PC-3 (cell line): ENCODE results near the gene IFNL1. TPM values are rescaled to one million over a fixed set of nuclear protein-coding genes. Genes with fewer than 3 reads are reported as not detected.
"Not testable (repeated sequence)": the region's sequence is repeated elsewhere in the genome, so short reads cannot be mapped to it uniquely, and the experiment has no call there.

Source experiments
- ATAC-seq: fragments of 200-7000 bp; cut with Tn5 transposase; 2 replicates; pipeline ENCODE4 v1.9.1; 2020; ENCODE audit warnings: mild to moderate bottlenecking, moderate library complexity
- BruUV-seq: library from RNA; stranded (reverse); fragments of 400-500 nt; replicated peaks from 2 replicates; lab custom pipeline; 2021; lab: Mats Ljungman, UMichigan
- CTCF ChIA-PET: fragments of 300-600 bp; sonication (Branson Sonifier 250); formaldehyde crosslinking; loops from one replicate; lab custom pipeline; 2022; ENCODE audit warnings: antibody characterized with exemption; lab: Charles Lee
- POLR2A ChIA-PET: fragments of 300-600 bp; sonication (Branson Sonifier 250); formaldehyde crosslinking; loops from one replicate; lab custom pipeline; 2022; ENCODE audit warnings: antibody characterized with exemption; ENCODE audit not compliant: unreplicated experiment; lab: Charles Lee
- DNase-seq: peaks from one replicate; pipeline ENCODE4 v3.0.0-alpha.2; 2015
- H2AFZ ChIP-seq: fragments of 300-600 bp; sonication (generic); 2 replicates; pipeline ENCODE4 v1.6.0; 2016; ENCODE audit warnings: antibody characterized with exemption, low read length
- H3F3A ChIP-seq: fragments of 300-600 bp; sonication (generic); one replicate; pipeline ENCODE4 v1.6.0; 2017; ENCODE audit warnings: antibody characterized with exemption, low read length, control low read depth, mild to moderate bottlenecking; ENCODE audit not compliant: unreplicated experiment
- H3K27ac ChIP-seq: fragments of 300-600 bp; sonication (generic); 2 replicates; pipeline ENCODE4 v1.5.1; 2016; ENCODE audit warnings: mild to moderate bottlenecking, low read length
- H3K27me3 ChIP-seq: fragments of 300-600 bp; sonication (generic); 2 replicates; pipeline ENCODE4 v1.6.1; 2016; ENCODE audit warnings: low read length, mixed read lengths
- H3K36me3 ChIP-seq: fragments of 300-600 bp; sonication (generic); 2 replicates; pipeline ENCODE4 v1.6.1; 2016; ENCODE audit warnings: low read depth, mixed run types, low read length, mixed read lengths
- H3K4me1 ChIP-seq: fragments of 300-600 bp; sonication (generic); 2 replicates; pipeline ENCODE4 v1.5.1; 2016; ENCODE audit warnings: low read length; ENCODE audit not compliant: insufficient read depth
- H3K4me2 ChIP-seq: fragments of 300-600 bp; sonication (generic); 2 replicates; pipeline ENCODE4 v1.6.0; 2016; ENCODE audit warnings: low read length
- H3K4me3 ChIP-seq: fragments of 300-600 bp; sonication (generic); 2 replicates; pipeline ENCODE4 v1.5.1; 2016; ENCODE audit warnings: mild to moderate bottlenecking, low read length, mixed read lengths
- H3K79me2 ChIP-seq: fragments of 300-600 bp; sonication (generic); 2 replicates; pipeline ENCODE4 v1.6.1; 2017; ENCODE audit warnings: low read length, mixed read lengths
- H3K9ac ChIP-seq: fragments of 300-600 bp; sonication (generic); 2 replicates; pipeline ENCODE4 v1.6.0; 2016; ENCODE audit warnings: mild to moderate bottlenecking, low read length
- H3K9me2 ChIP-seq: fragments of 300-600 bp; sonication (generic); replicated peaks from 2 replicates; pipeline ENCODE4 v1.6.1; 2016; ENCODE audit warnings: mixed run types, low read length, mixed read lengths
- H3K9me3 ChIP-seq: fragments of 300-600 bp; sonication (generic); 2 replicates; pipeline ENCODE4 v1.6.1; 2016; ENCODE audit warnings: low read length, mixed read lengths
- H4K20me1 ChIP-seq: fragments of 300-600 bp; sonication (generic); 2 replicates; pipeline ENCODE4 v1.6.1; 2016; ENCODE audit warnings: low read length, mixed read lengths
- EZH2 ChIP-seq: fragments of 300-600 bp; sonication (generic); IDR thresholded peaks from one replicate; pipeline ENCODE4 v1.6.1; 2017; ENCODE audit warnings: antibody characterized with exemption, mild to moderate bottlenecking, low read length; ENCODE audit not compliant: unreplicated experiment
- EZH2phosphoT487 ChIP-seq: fragments of 300-600 bp; sonication (generic); IDR thresholded peaks from 2 replicates; pipeline ENCODE4 v1.6.1; 2018; ENCODE audit warnings: mild to moderate bottlenecking, antibody characterized with exemption, low read length, borderline replicate concordance
- intact Hi-C: fragments of 100-400 bp; cut with micrococcal nuclease; formaldehyde crosslinking; loops from 2 replicates; pipeline ENCODE4 v1.9.0; 2023
- total RNA-seq: library from RNA; depleted of rRNA; stranded (reverse); fragments of >200 nt; gene quantifications from 2 replicates; pipeline ENCODE4 v1.2.3, GENCODE V29; 2014
- TF ChIP-seq, protein P1 (sequence below): fragments of 300-600 bp; sonication (generic); conservative IDR thresholded peaks from 2 replicates; pipeline ENCODE4 v1.5.1; 2017; ENCODE audit warnings: antibody characterized with exemption, low read depth, mild to moderate bottlenecking, low read length

The IFNL1 gene
- total RNA-seq, 1 experiment from 2014 or later = not detected

GRCh38 chr19:39339674-39340073 lies 43.5 kb downstream of the IFNL1 start:
- BruUV-seq = no TSS peak
- Histone ChIP-seq H3K9me2 (no peaks in the 10 kb centered on the region), H3K4me1 (peaks cover 12% of the 10 kb centered on the region), H3K27ac (no peak overlapping the region), H3K4me2 (no peak overlapping the region), H3F3A (no peaks in the 10 kb centered on the region), H4K20me1 (no peaks in the 10 kb centered on the region), H3K79me2 (peaks cover 25% of the 10 kb centered on the region), H3K36me3 (no peaks in the 10 kb centered on the region), H3K9ac (no peak overlapping the region), H2AFZ (no peak overlapping the region), H3K4me3 (no peak overlapping the region), H3K27me3 (no peaks in the 10 kb centered on the region), H3K9me3 (no peaks in the 10 kb centered on the region)
- ATAC-seq = no peak
- CTCF ChIA-PET = no interaction called here
- DNase-seq = no peak
- intact Hi-C loops = no loop called here
- POLR2A ChIA-PET = no interaction called here
- TF ChIP-seq EZH2 (no peak), EZH2phosphoT487 (no peak)
- TF ChIP-seq, protein P1, sequence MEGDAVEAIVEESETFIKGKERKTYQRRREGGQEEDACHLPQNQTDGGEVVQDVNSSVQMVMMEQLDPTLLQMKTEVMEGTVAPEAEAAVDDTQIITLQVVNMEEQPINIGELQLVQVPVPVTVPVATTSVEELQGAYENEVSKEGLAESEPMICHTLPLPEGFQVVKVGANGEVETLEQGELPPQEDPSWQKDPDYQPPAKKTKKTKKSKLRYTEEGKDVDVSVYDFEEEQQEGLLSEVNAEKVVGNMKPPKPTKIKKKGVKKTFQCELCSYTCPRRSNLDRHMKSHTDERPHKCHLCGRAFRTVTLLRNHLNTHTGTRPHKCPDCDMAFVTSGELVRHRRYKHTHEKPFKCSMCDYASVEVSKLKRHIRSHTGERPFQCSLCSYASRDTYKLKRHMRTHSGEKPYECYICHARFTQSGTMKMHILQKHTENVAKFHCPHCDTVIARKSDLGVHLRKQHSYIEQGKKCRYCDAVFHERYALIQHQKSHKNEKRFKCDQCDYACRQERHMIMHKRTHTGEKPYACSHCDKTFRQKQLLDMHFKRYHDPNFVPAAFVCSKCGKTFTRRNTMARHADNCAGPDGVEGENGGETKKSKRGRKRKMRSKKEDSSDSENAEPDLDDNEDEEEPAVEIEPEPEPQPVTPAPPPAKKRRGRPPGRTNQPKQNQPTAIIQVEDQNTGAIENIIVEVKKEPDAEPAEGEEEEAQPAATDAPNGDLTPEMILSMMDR = no peak

DNA sequence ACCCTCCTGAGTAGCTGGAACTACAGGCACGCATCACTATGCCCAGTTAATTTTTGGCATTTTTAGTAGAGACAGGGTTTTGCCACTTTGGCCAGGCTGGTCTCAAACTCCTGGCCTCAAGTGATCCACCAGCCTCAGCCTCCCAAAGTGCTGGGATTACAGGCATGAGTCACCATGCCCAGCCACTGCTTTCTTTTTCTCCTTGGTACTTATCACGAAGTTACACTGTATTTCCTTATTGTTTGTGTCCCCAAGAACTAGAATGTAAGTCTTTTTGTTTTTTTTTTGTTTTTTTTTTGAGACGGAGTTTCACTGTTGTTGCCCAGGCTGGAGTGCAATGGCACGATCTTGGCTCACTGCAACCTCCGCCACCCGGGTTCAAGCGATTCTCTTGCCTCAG lies 43.9 kb downstream of the IFNL1 start:
- H3F3A ChIP-seq, CTCF ChIA-PET, H3K27ac ChIP-seq, H3K27me3 ChIP-seq, H3K9ac ChIP-seq, H3K9me2 ChIP-seq, H3K36me3 ChIP-seq, H3K4me2 ChIP-seq, H3K4me3 ChIP-seq, BruUV-seq, intact Hi-C loops, H2AFZ ChIP-seq, POLR2A ChIA-PET, ATAC-seq, DNase-seq, H3K9me3 ChIP-seq, H4K20me1 ChIP-seq: not testable (repeated sequence)
- Histone ChIP-seq H3K79me2 (peaks cover 29% of the 10 kb centered on the region), H3K4me1 (peaks cover 12% of the 10 kb centered on the region)

DNA sequence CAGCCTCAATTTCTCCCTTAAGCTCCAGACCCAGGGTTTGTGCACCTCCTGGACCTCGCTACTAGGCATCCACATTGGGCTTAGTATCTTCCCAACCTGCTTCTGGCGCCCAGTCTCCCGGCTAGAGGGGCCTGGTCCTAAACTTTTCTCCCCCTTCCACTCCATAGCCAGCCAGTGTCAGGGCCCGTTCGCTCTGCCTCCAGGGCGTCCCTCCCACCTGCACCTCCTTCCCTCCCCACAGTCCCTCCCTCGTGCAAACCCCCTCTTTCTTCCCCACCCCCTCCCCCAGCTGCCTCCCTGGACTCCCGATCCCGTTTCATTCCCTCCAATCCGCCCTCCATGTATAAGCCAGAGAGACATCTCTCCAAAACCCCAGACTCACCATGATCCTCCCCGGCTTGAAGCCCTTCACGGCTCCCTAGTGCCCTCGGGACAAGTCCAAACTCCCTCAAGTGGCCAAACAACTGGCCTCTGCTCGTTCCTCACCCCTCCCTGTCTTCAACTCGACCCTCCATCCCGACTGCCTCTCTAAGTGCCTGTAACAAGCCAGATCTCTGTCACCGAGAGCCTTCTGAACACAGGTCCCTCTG lies 45.0 kb downstream of the IFNL1 start:
- peak overlapping the region; percentile 85 for H3K4me2 ChIP-seq
- TF ChIP-seq EZH2phosphoT487 (no peak), EZH2 (no peak)
- TF ChIP-seq, protein P1 = no peak
- H3K9me2 ChIP-seq = no peaks in the 10 kb centered on the region
- no peaks in the 10 kb centered on the region for H3K36me3 ChIP-seq
- H3K27me3 ChIP-seq = no peaks in the 10 kb centered on the region
- peak overlapping the region; percentile 76 for H3K4me3 ChIP-seq
- no TSS peak for BruUV-seq
- H3F3A ChIP-seq = no peaks in the 10 kb centered on the region
- H3K79me2 ChIP-seq = peaks cover 40% of the 10 kb centered on the region
- peak overlapping the region; percentile 71 for H3K9ac ChIP-seq
- intact Hi-C loops = no loop called here
- peak overlapping the region; percentile 89 for H2AFZ ChIP-seq
- no peaks in the 10 kb centered on the region for H3K9me3 ChIP-seq
- DNase-seq (peak; percentile 9), ATAC-seq (peak; percentile 12)
- H3K4me1 ChIP-seq = peaks cover 12% of the 10 kb centered on the region
- no peak overlapping the region for H3K27ac ChIP-seq
- ChIA-PET POLR2A (no interaction called here), CTCF (no interaction called here)
- H4K20me1 ChIP-seq = no peaks in the 10 kb centered on the region
